K562 (cell line): ENCODE measurements around the gene ARFGAP3. TPM values are rescaled to one million over a fixed set of nuclear protein-coding genes. Genes with fewer than 3 reads are reported as not detected.

ENCODE experiments used
- ATAC-seq: fragments of 200-7000 bp; cut with Tn5 transposase; 3 replicates; pipeline ENCODE4 v1.9.1; 2020; ENCODE audit warnings: moderate library complexity
- BruUV-seq: library from RNA; stranded (reverse); fragments of 400-500 nt; replicated peaks from 2 replicates; lab custom pipeline; 2021; lab: Mats Ljungman, UMichigan
- CTCF ChIA-PET: fragments of 300-600 bp; formaldehyde crosslinking; extraction: SDS; loops from one replicate; lab custom pipeline; 2021; ENCODE audit warnings: low intra/inter-chr PET ratio; lab: Yijun Ruan, JAX
- POLR2A ChIA-PET: fragments of 300-600, 350-650 bp; sonication (Branson Sonifier 250); formaldehyde crosslinking; extraction: SDS; loops from one replicate; lab custom pipeline; 2021; ENCODE audit warnings: antibody characterized with exemption, inconsistent platforms; lab: Yijun Ruan, JAX
- DNase-seq, 4 experiments: peaks; one replicate each; pipeline versions ENCODE4 v3.0.0 to v3.0.0-alpha.2; 2011 to 2018; ENCODE audit warnings: low spot score in 3 of 4, mixed read lengths in 3 of 4; ENCODE audit errors: extremely low read depth in 1 of 4
- FAIRE-seq: peaks from 2 replicates; lab custom pipeline; 2011; peaks lifted over from hg19 to GRCh38; lab: Jason Lieb, UNC
- H2AFZ ChIP-seq: 2 replicates; pipeline ENCODE4 v1.6.0; 2011; ENCODE audit warnings: low read depth, low read length, control low read depth, inconsistent platforms
- H3K27ac ChIP-seq: fragments of 200-600 bp; 3 replicates; pipeline ENCODE4 v1.8.0; 2011; ENCODE audit warnings: low read depth, mild to moderate bottlenecking, control low read depth, inconsistent platforms, low read length, moderate library complexity, mixed read lengths; ENCODE audit errors: extremely low read depth
- H3K27me3 ChIP-seq, 2 experiments: fragments of 300-600 bp in 1 of 2; 2 replicates in 1 of 2; 3 replicates in 1 of 2; pipeline versions ENCODE4 v1.6.0 to v1.8.0; 2011; ENCODE audit warnings: inconsistent platforms in 2 of 2, low read length in 2 of 2, mild to moderate bottlenecking in 1 of 2, mixed read lengths in 1 of 2, moderate library complexity in 1 of 2; ENCODE audit not compliant: control insufficient read depth in 2 of 2, insufficient read depth in 2 of 2
- H3K36me3 ChIP-seq: fragments of 300-600 bp; 3 replicates; pipeline ENCODE4 v1.8.0; 2011; ENCODE audit warnings: mild to moderate bottlenecking, low read length, inconsistent platforms; ENCODE audit not compliant: control insufficient read depth, insufficient read depth
- H3K4me1 ChIP-seq, 2 experiments: fragments of 200-600 bp in 1 of 2; replicated peaks in 1 of 2; 2 replicates in 1 of 2; 3 replicates in 1 of 2; pipeline versions ENCODE4 v1.5.1 to v1.8.0; 2011; ENCODE audit warnings: inconsistent platforms in 2 of 2, low read length in 2 of 2, mild to moderate bottlenecking in 1 of 2, mixed read lengths in 1 of 2, moderate library complexity in 1 of 2; ENCODE audit not compliant: control insufficient read depth in 2 of 2, insufficient read depth in 2 of 2
- H3K4me2 ChIP-seq: 2 replicates; pipeline ENCODE4 v1.6.1; 2011; ENCODE audit warnings: low read length, control low read depth, inconsistent platforms, mixed read lengths; ENCODE audit not compliant: insufficient read depth
- H3K4me3 ChIP-seq: fragments of 200-600 bp; sonication (generic), shearing (Covaris generic); 2 replicates; pipeline ENCODE4 v1.5.1; 2016; ENCODE audit warnings: control low read depth, inconsistent platforms
- H3K79me2 ChIP-seq: fragments of 200-600 bp; 3 replicates; pipeline ENCODE4 v1.8.0; 2011; ENCODE audit warnings: low read length, inconsistent platforms; ENCODE audit not compliant: control insufficient read depth, insufficient read depth
- H3K9ac ChIP-seq, 2 experiments: 2 replicates each; pipeline versions ENCODE4 v1.6.0 to v1.6.1; 2011; ENCODE audit warnings: low read depth in 2 of 2, low read length in 2 of 2, control low read depth in 1 of 2, inconsistent platforms in 1 of 2, mild to moderate bottlenecking in 1 of 2, mixed read lengths in 1 of 2; ENCODE audit not compliant: insufficient read depth in 1 of 2
- H3K9me1 ChIP-seq: one replicate; pipeline ENCODE4 v1.6.0; 2011; ENCODE audit warnings: inconsistent platforms, mild to moderate bottlenecking, low read length, moderate library complexity; ENCODE audit not compliant: control insufficient read depth, insufficient read depth
- H3K9me3 ChIP-seq: replicated peaks from 2 replicates; pipeline ENCODE4 v1.5.1; 2011; ENCODE audit warnings: low read depth, low read length, inconsistent platforms; ENCODE audit not compliant: control insufficient read depth, insufficient read depth
- H4K20me1 ChIP-seq: replicated peaks from 2 replicates; pipeline ENCODE4 v1.6.1; 2011; ENCODE audit warnings: low read length, inconsistent platforms, mixed read lengths; ENCODE audit not compliant: control insufficient read depth, insufficient read depth
- BMI1 ChIP-seq: fragments of 150-350 bp; IDR thresholded peaks from 2 replicates; pipeline ENCODE4 v1.6.1; 2014; ENCODE audit warnings: low read length
- E4F1 ChIP-seq: fragments of 250-450 bp; sonication (Bioruptor Pico); IDR thresholded peaks from 2 replicates; pipeline ENCODE4 v1.5.0; 2021; ENCODE audit warnings: mild to moderate bottlenecking, borderline replicate concordance
- NFE2L1 ChIP-seq: fragments of 450-650 bp; IDR thresholded peaks from 2 replicates; pipeline ENCODE4 v1.6.1; 2016; ENCODE audit warnings: missing genetic modification characterization, low read depth, mild to moderate bottlenecking, missing compliant biosample characterization, moderate library complexity, borderline replicate concordance
- ZNF140 ChIP-seq: fragments of 250-450 bp; sonication (Bioruptor Pico); IDR thresholded peaks from 2 replicates; pipeline ENCODE4 v1.8.0; 2021; ENCODE audit warnings: moderate library complexity, mild to moderate bottlenecking, inconsistent platforms
- ZNF584 ChIP-seq: fragments of 200-800 bp; sonication (Bioruptor generic); IDR thresholded peaks from 2 replicates; pipeline ENCODE4 v1.6.1; 2016; ENCODE audit warnings: low read depth, mild to moderate bottlenecking, missing genetic modification characterization, missing compliant biosample characterization
- WGBS: fragments of 100-300 bp; shearing (Covaris generic); methylation state at CpG from one replicate; pipeline ENCODE4 v1.1.6; 2016; ENCODE audit warnings: low coverage, mixed read lengths; ENCODE audit not compliant: insufficient coverage; ENCODE audit errors: missing lambda C conversion rate; 5-methylcytosine and 5-hydroxymethylcytosine counted together
- in situ Hi-C: fragments of 300-500 bp; cut with MboI; formaldehyde crosslinking; loops from 4 replicates; pipeline ENCODE4 v1.15.0; 2018; ENCODE audit warnings: inconsistent platforms, mixed read lengths
- intact Hi-C: fragments of 100-400 bp; cut with micrococcal nuclease; formaldehyde crosslinking; loops from 2 replicates; pipeline ENCODE4 v1.14.2; 2022
- polyA plus RNA-seq, 8 experiments: library from polyadenylated mRNA; depleted of rRNA in 4 of 8; stranded (reverse) in 5 of 8; unstranded in 3 of 8; fragments of >200 nt; fragmentation: Nextera tagmentation in 2 of 8; fragmentation: Illumina TruSeq in 1 of 8; extraction: Ambion mirVana in 2 of 8; extraction: Trizol in 1 of 8; gene quantifications; 2 replicates each; pipeline versions ENCODE4 v1.2.1 to v1.2.3, GENCODE V29; 2011 to 2014; ENCODE audit warnings: inconsistent platforms in 1 of 8, missing spikeins in 1 of 8
- total RNA-seq, 7 experiments: library from RNA; depleted of rRNA in 6 of 7; stranded (reverse); fragments of >200 nt in 6 of 7; fragmentation: Illumina TruSeq in 2 of 7; extraction: Trizol in 2 of 7; gene quantifications; 2 replicates each; pipeline versions ENCODE4 v1.2.1 to v1.2.3, GENCODE V29; 2011 to 2021; ENCODE audit warnings: low replicate concordance in 1 of 7
- TF ChIP-seq, protein P1 (sequence below): sonication (generic); formaldehyde crosslinking; IDR thresholded peaks from 2 replicates; pipeline ENCODE4 v1.8.0; 2023; ENCODE audit warnings: missing genetic modification reagents, mild to moderate bottlenecking, borderline replicate concordance

The ARFGAP3 gene
- total and polyA plus RNA-seq, 9 of the 15 experiments (the other 6 are each of a cell fraction or from before 2014, with no cell fraction given), result 14.2 to 31.9 (median 22.7) TPM

- TF ChIP-seq, protein P1, sequence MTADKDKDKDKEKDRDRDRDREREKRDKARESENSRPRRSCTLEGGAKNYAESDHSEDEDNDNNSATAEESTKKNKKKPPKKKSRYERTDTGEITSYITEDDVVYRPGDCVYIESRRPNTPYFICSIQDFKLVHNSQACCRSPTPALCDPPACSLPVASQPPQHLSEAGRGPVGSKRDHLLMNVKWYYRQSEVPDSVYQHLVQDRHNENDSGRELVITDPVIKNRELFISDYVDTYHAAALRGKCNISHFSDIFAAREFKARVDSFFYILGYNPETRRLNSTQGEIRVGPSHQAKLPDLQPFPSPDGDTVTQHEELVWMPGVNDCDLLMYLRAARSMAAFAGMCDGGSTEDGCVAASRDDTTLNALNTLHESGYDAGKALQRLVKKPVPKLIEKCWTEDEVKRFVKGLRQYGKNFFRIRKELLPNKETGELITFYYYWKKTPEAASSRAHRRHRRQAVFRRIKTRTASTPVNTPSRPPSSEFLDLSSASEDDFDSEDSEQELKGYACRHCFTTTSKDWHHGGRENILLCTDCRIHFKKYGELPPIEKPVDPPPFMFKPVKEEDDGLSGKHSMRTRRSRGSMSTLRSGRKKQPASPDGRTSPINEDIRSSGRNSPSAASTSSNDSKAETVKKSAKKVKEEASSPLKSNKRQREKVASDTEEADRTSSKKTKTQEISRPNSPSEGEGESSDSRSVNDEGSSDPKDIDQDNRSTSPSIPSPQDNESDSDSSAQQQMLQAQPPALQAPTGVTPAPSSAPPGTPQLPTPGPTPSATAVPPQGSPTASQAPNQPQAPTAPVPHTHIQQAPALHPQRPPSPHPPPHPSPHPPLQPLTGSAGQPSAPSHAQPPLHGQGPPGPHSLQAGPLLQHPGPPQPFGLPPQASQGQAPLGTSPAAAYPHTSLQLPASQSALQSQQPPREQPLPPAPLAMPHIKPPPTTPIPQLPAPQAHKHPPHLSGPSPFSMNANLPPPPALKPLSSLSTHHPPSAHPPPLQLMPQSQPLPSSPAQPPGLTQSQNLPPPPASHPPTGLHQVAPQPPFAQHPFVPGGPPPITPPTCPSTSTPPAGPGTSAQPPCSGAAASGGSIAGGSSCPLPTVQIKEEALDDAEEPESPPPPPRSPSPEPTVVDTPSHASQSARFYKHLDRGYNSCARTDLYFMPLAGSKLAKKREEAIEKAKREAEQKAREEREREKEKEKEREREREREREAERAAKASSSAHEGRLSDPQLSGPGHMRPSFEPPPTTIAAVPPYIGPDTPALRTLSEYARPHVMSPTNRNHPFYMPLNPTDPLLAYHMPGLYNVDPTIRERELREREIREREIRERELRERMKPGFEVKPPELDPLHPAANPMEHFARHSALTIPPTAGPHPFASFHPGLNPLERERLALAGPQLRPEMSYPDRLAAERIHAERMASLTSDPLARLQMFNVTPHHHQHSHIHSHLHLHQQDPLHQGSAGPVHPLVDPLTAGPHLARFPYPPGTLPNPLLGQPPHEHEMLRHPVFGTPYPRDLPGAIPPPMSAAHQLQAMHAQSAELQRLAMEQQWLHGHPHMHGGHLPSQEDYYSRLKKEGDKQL (CRISPR knock-in tag), result no peak
- TF ChIP-seq, all 486 proteins: peak for 0
Measured at GRCh38 chr22:42889304-42889703, 32.2 kb upstream of the ARFGAP3 start (continued).

DNA sequence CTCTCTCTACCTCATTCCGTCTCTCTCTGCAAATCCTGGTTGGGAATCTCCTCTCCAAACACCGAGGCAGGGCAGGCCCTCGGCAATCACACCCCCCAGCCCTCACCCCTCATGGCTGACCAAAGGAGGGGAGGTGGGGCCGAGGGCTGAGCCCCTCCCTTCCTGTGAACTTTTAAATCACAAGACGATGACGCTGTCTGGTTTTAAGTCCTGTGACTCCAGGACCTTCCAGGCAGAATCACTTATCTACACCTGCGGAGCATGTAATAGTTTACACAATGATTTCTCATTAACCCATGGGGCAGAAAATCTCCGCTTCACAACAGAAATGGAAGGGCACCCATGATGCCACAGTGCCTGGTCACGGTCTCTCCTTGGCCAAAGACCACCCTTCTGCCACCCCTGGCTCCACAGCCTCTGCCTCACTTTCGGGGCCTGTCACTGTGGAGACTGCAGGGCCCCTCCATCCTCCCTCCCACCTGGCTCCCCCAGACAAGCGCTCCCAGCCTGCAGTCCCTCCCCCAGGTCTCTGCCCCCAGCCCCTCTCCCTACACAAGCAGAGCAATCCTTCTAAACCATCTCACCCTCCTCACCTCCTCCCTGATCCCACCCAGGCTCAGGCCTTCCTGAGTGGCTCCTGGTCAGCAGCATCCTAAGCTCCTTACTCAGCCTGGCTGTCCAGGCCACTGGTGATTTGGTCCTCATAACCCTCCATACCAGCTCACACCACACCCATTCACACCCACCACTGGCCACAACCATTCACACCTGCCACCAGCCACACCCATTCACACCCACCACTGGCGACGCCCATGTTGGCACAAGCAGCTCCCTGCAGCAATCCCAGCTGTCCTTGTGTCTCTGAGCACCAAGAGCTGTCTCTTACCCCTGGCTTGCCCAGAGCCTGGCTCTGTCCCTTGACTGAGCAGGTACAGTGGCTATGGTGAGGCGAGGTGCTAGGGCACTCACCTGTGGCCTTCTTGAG is 30.7 kb upstream of the ARFGAP3 start:
- ChIA-PET POLR2A (interaction anchor here (0.7 kb wide), 1 partner anchor 20 kb away, joined by 3 read pairs; no protein-coding TSS in a partner anchor), CTCF (interaction anchor here (0.6 kb wide), 1 partner anchor 151 kb away, joined by 3 read pairs; no protein-coding TSS in a partner anchor)
- no peaks in the 10 kb centered on the region for H3K9me3 ChIP-seq
- H4K20me1 ChIP-seq, result peaks cover 5% of the 10 kb centered on the region; the same call in 1 of the 2 replicates
- in situ Hi-C loops, result no loop called here
- no peak for DNase-seq
- no peak overlapping the region; a peak in 1 of 4 replicates for H3K9ac ChIP-seq
- H3K4me3 ChIP-seq, result no peak overlapping the region
- peaks cover 46% of the 10 kb centered on the region; the same call in 2 of the 3 replicates for H3K36me3 ChIP-seq
- no peak for ATAC-seq
- H3K27me3 ChIP-seq, result no peaks in the 10 kb centered on the region
- BruUV-seq, result no TSS peak
- H3K4me2 ChIP-seq, result no peak overlapping the region
- no peak overlapping the region for H2AFZ ChIP-seq
- H3K9me1 ChIP-seq, result no peaks in the 10 kb centered on the region
- intact Hi-C loops, result no loop called here
- H3K27ac ChIP-seq, result no peak overlapping the region
- H3K79me2 ChIP-seq, result no peaks in the 10 kb centered on the region
- WGBS, result 81% methylated on average over 12 of the region's 14 CpGs
- H3K4me1 ChIP-seq, result no peaks in the 10 kb centered on the region
- no peak for FAIRE-seq
- TF ChIP-seq BMI1 (no peak), ZNF584 (CRISPR knock-in tag) (no peak), E4F1 (CRISPR knock-in tag) (no peak), NFE2L1 (tag) (no peak), ZNF140 (no peak)
